ENCODE data around the gene MCUR1.

- no peak for TF ChIP-seq CTCF (conservative IDR thresholded peaks at IDR 0.05 in 1 of 2, IDR thresholded peaks at IDR 0.05 in 1 of 2; ENCODE audit: low read depth in 1 of 2, low read length in 2 of 2)
- no peak for TF ChIP-seq EZH2 (IDR thresholded peaks at IDR 0.05; ENCODE audit: low read length, missing control alignments)
Observed at GRCh38 chr6:13813621-13814175, 659 bp downstream of the MCUR1 start.

Data from fibroblast of lung (primary cell).